ENCODE data around the gene UNC93B1. TPM values are rescaled to one million over a fixed set of nuclear protein-coding genes. Genes with fewer than 3 reads are reported as not detected.
"Not testable (repeated sequence)": the region's sequence is repeated elsewhere in the genome, so short reads cannot be mapped to it uniquely, and the experiment has no call there.

UNC93B1 gene
- total RNA-seq, 6 donors from 2014 or later = 99.3 to 186 (median 124) TPM

DNA sequence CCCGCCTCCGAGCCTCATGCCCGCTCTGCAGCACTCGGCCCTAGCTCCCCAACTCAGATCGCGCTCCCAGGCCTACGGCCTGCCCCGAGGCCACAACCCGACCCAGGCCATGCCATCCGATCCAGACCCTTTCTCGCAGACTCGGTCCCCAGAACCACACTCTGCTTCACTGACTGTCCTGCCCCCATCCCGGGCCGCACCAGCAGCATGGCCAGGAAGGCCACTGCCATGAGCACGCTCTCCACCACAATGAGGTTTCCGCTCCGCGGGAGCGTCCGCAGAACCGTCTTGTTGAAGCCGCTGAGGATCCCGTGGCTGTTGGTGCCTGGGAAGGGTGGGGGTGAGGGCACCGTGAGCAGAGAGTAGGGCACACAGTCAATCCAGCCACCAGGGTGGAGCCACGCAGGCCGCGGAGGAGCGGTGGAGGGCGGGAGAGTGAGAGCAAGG is 6.4 kb downstream of the UNC93B1 start:
- Histone ChIP-seq H3K4me3 (no peak overlapping the region), H3K4me1 (peaks cover 2 to 22% (median 4%) of the 10 kb centered on the region in 4 donors), H3K27me3 (no peaks in the 10 kb centered on the region), H3K9me3 (no peaks in the 10 kb centered on the region), H3K36me3 (peaks cover 0 to 14% (median 1%) of the 10 kb centered on the region in 4 donors), H3K27ac (no peak overlapping the region)
- TF ChIP-seq, protein P1, sequence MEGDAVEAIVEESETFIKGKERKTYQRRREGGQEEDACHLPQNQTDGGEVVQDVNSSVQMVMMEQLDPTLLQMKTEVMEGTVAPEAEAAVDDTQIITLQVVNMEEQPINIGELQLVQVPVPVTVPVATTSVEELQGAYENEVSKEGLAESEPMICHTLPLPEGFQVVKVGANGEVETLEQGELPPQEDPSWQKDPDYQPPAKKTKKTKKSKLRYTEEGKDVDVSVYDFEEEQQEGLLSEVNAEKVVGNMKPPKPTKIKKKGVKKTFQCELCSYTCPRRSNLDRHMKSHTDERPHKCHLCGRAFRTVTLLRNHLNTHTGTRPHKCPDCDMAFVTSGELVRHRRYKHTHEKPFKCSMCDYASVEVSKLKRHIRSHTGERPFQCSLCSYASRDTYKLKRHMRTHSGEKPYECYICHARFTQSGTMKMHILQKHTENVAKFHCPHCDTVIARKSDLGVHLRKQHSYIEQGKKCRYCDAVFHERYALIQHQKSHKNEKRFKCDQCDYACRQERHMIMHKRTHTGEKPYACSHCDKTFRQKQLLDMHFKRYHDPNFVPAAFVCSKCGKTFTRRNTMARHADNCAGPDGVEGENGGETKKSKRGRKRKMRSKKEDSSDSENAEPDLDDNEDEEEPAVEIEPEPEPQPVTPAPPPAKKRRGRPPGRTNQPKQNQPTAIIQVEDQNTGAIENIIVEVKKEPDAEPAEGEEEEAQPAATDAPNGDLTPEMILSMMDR (IDR thresholded peaks at IDR 0.05) = no peak
- TF ChIP-seq EP300 (IDR thresholded peaks at IDR 0.05) = no peak
- TF ChIP-seq POLR2AphosphoS5 (IDR thresholded peaks at IDR 0.05) = no peak
- ATAC-seq (ENCODE audit: low FRiP score in 2 of 2) = peak; percentile 14 to 28
- DNase-seq = no peak
- WGBS, 2 donors = 92 to 95% methylated on average over 27 to 29 of the region's 29 CpGs

DNA sequence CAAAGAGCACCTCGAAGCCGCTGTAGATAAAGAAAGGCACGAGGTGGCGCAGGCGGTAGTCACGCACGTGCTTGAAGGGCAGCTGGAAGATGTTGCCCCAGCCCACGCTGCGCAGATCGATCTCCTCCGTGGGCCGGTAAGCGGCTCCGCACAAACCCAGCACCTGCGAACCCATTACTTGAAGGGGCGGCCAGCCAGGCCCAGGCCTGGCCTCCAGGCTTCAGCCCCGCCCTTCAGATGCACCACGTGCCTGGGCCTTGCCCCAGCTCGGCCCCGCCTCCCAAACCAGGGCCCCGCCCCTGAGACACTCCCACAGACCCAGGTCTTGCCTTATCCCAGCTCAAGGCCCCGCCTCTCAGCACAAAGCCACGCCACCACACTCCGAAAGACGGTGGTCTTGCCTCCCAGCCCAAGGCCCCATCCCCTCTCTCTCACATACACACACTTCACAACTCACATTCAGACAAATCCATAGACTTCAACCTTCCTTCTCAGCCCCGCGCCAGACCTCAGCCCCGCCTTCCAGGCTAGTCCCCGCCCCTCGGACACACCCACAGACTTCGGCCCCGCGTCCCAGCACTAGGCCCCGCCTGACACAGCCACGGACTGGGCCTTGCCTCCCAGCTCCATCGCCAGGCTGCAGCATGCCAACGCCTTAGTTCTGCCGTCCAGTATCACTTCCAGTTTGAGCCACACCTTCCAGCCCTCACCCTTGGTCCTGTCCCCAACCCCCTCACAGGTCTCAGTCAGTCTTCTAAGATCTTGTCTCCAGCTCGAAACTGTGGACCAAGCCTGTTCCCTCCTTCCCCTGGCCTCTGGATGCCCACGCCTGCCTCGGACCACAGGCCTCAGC is 7.0 kb downstream of the UNC93B1 start:
- no peak for TF ChIP-seq EP300 (IDR thresholded peaks at IDR 0.05)
- TF ChIP-seq, protein P1 (IDR thresholded peaks at IDR 0.05) = no peak
- no peak for TF ChIP-seq POLR2AphosphoS5 (IDR thresholded peaks at IDR 0.05)
- no peak for TF ChIP-seq POLR2A (IDR thresholded peaks at IDR 0.05)
- no peaks in the 10 kb centered on the region for H3K9me3 ChIP-seq
- DNase-seq = peak; percentile 76 to 94
- H3K4me3 ChIP-seq = no peak overlapping the region
- 71 to 72% methylated on average over 34 to 35 of the region's 41 CpGs for WGBS, 2 donors
- peaks cover 0 to 16% (median 0%) of the 10 kb centered on the region in 4 donors for H3K4me1 ChIP-seq
- no peak overlapping the region for H3K27ac ChIP-seq
- no peaks in the 10 kb centered on the region for H3K27me3 ChIP-seq
- peak; percentile 92 to 95 for ATAC-seq (ENCODE audit: low FRiP score in 2 of 2)
- H3K36me3 ChIP-seq = peaks cover 0 to 14% (median 1%) of the 10 kb centered on the region in 4 donors

DNA sequence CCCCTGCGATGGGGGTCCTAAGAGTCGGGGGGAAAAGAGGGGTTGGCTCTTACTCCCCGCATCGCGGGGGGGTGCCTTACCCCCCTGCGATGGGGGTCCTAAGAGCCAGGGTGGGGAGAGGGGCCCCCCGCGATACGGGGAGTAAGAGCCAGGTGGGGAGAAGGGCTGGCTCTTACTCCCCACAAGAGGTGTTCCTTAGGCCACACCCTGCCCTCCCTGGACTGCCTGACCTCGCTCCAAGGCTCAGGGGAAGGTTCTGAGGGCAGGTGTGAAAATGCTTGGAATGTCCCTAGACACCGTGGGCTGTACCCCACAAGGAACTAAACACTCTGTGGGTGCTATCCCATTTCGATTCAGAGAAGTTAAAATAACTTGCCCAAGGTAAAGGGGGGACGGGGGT is 7.8 kb downstream of the UNC93B1 start:
- TF ChIP-seq EP300 (IDR thresholded peaks at IDR 0.05) = no peak
- TF ChIP-seq, protein P1 (IDR thresholded peaks at IDR 0.05) = no peak
- TF ChIP-seq POLR2A (IDR thresholded peaks at IDR 0.05) = no peak
- no peak for TF ChIP-seq POLR2AphosphoS5 (IDR thresholded peaks at IDR 0.05)
- peak in 1 of 2 donors; percentile 44 for ATAC-seq (ENCODE audit: low FRiP score in 2 of 2)
- Histone ChIP-seq H3K36me3 (peaks cover 0 to 14% (median 1%) of the 10 kb centered on the region in 4 donors), H3K9me3 (no peaks in the 10 kb centered on the region), H3K4me1 (peaks cover 4 to 22% (median 6%) of the 10 kb centered on the region in 4 donors), H3K27me3 (peaks cover 0 to 5% (median 0%) of the 10 kb centered on the region in 4 donors), H3K4me3 (no peak overlapping the region), H3K27ac (no peak overlapping the region)
- no peak for DNase-seq
- WGBS, 2 donors = 86 to 91% methylated on average over 9 to 11 of the region's 13 CpGs

DNA sequence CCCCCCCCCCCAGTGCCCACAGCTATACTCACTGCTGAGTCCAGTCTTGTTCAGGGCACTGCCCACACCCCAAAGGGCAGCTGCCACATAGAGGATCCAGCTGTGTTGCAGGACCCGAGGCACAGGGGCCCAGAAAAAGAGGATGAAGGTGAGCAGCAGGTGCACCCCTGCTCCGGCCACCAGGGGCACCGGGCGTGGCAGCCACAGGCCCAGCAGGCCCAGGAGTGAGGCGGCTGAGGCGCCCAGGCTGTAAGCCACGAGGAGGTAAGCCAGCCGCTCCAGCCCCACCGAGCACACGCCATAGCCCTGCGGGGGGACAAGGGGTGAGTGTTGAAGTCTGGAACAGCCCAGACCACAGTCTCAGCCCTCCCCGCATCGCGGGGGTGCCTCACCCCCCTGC is 8.3 kb downstream of the UNC93B1 start:
- not testable (repeated sequence) for H3K4me3 ChIP-seq; DNase-seq; ATAC-seq (ENCODE audit: low FRiP score in 2 of 2); H3K9me3 ChIP-seq; H3K27ac ChIP-seq; H3K27me3 ChIP-seq
- H3K36me3 ChIP-seq = peaks cover 0 to 14% (median 1%) of the 10 kb centered on the region in 4 donors
- H3K4me1 ChIP-seq = peaks cover 5 to 27% (median 7%) of the 10 kb centered on the region in 4 donors
- WGBS, 2 donors = 81 to 87% methylated on average over 3 of the region's 14 CpGs

DNA sequence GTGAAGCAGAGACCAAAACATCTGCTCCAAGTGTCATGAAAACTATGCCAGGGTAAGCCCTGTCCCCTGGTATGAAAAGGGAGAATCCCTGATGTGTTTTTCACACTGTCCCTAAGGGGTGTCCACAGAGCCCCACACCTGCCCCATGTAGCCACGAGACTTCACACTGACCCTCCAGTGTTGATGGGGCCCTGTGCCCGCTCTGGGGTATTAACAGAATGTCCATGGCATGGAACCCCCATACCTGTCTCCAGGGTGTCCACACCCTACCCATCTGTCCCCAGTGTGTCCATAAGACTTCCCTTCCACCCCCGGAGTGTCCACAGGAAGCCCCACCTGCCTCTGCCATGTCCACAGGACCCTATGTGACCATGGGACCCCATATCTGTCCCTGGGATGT is 8.8 kb downstream of the UNC93B1 start:
- 93% methylated on average over 2 to 3 of the region's 3 CpGs for WGBS, 2 donors

DNA sequence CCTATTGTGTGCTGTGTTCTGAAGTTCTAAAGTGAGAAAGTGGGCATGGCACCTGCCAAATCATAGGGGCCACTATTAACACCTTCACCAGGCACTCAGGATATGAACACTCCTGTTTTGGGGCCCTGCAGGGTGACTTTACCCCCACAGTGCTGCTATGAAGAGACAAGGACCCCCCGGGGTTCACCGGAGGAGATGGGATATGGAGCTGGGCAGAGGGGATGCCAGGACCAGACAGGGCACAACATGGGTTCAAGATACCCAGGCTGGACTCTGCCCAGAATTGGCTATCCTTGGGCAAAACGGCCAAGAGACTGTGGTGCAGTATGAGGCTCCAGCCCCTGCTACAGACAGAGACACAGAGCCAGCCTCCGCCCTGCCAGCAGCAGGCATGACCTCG is 9.5 kb downstream of the UNC93B1 start:
- not testable (repeated sequence) for H3K9me3 ChIP-seq; H3K27ac ChIP-seq; ATAC-seq (ENCODE audit: low FRiP score in 2 of 2); H3K27me3 ChIP-seq; DNase-seq; H3K4me3 ChIP-seq
- WGBS, 2 donors = 96 to 100% methylated on average over 2 to 5 of the region's 5 CpGs
- Histone ChIP-seq H3K36me3 (peaks cover 0 to 12% (median 1%) of the 10 kb centered on the region in 4 donors), H3K4me1 (peaks cover 5 to 27% (median 7%) of the 10 kb centered on the region in 4 donors)

More for the DNA sequence above, 8.8 kb downstream of the UNC93B1 start:
- Histone ChIP-seq H3K36me3 (peaks cover 0 to 14% (median 1%) of the 10 kb centered on the region in 4 donors), H3K4me1 (peaks cover 5 to 27% (median 7%) of the 10 kb centered on the region in 4 donors)
- H3K27ac ChIP-seq; H3K4me3 ChIP-seq; H3K9me3 ChIP-seq; H3K27me3 ChIP-seq; ATAC-seq (ENCODE audit: low FRiP score in 2 of 2); DNase-seq: not testable (repeated sequence)

All from upper lobe of left lung (tissue), 6 donors.